Endometrial microvascular endothelial cells (primary cell): Measurements from ENCODE around the gene ST6GALNAC1. TPM values are rescaled to one million over a fixed set of nuclear protein-coding genes. Genes with fewer than 3 reads are reported as not detected.

Experiments
- in situ Hi-C: cut with HindIII; loops from 2 replicates; pipeline ENCODE4 v1.10.0; 2017; ENCODE audit warnings: low sequenced_read_pairs, low pct_unique_long_range_greater_than_20kb; ENCODE audit errors: inconsistent ontology term
- total RNA-seq: library from RNA; depleted of rRNA; stranded (reverse); fragments of >200 nt; gene quantifications from one replicate; pipeline ENCODE4 v1.2.3, GENCODE V29; 2015; ENCODE audit errors: inconsistent ontology term

ST6GALNAC1 gene
- total RNA-seq, 1 donor from 2014 or later, result not detected

DNA sequence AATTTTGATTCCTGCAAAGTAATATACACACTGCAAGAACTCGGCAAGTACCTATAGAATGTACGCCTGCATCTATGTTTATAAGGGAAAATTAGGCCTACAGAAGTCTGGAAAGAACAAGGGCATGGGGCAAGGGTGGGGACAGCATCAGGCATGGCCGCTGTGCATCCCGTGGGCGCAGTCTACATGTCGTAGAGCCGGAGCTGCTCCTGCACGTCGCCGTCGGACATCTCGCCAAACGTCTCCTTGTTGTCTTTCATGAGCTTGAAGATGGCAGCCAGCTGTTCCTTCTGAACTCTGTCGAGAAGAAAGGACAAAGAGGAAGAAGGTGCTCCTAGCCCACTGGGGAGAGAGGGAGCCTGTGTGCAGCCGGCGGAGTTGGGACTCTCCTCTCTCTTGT is 33.8 kb upstream of the ST6GALNAC1 start:
- in situ Hi-C loops, result no loop called here

DNA sequence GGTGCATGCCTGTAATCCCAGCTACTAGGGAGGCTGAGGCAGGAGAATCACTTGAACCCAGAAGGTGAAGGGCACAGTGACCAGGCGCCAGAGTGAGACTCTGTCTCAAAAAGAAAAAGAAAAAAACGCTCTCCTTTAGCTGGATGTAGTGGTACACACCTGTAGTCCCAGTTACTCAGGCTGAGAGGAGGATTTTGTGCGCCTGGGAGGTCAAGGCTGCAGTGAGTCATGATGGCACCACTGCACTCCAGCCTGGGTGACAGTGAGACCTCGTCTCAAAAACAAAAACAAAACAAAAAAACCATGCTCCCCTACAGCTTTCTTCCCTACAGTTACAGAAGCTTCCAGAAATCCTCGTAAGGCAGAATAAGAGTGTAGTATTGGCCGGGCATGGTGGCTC is 33.1 kb upstream of the ST6GALNAC1 start:
- in situ Hi-C loops, result no loop called here

DNA sequence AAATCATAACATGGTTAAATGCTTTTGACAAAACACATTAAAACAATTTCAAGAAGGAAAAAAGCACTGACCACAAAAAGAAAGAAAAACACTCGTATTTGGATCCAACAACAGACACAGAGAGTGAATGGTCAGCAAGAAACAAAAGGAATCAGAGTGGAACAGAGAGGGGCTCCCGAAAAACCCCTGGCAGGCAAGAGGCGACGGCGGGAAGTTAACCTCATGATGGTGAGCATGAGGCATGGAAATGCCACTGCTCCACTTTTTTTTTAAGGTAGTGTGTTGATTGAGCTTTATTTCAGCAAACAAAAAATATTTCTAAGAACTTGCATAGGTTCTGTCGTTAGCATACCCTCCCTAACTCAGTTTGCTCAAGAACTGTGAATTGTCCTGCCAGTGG is 32.1 kb upstream of the ST6GALNAC1 start:
- in situ Hi-C loops, result no loop called here

DNA sequence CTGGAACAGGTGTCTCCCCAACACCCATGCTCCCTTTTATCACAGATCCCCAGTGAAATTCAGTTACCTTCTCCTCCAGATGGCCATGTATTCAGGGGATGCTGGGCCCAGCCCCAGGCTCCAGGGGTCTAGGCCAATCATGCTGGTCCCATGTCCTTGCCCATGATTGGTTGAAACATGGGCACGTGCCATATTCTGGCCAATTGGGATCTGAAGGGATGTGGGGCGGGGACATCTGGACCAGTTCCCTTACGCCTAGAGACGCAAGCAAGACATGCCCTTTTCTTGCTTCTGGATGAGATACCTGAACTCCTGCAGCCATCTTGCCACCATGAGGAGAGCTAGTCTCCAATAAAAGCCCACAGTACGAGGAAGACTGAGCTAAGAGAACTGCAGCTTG is 31.0 kb upstream of the ST6GALNAC1 start:
- in situ Hi-C loops, result no loop called here

DNA sequence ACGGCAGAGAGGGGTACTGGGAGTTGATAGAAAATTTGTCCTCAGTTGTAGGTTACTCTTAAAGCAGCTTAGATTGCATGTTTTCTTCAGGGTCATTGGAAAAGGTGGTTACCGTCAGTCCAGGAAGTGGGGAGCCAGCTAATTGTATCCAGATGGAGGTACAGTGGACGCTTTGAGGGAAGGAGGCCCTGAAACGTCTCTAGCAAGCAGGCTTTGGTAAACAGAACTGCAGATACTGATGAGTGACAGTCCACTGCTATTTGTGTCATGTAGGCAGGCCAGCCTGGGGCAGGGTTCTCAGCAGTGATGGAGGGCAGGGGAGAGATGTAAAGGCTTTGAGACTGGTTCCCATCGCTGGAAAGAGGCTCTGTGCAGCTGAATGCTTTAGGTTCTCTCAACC is 30.2 kb upstream of the ST6GALNAC1 start:
- in situ Hi-C loops, result no loop called here

DNA sequence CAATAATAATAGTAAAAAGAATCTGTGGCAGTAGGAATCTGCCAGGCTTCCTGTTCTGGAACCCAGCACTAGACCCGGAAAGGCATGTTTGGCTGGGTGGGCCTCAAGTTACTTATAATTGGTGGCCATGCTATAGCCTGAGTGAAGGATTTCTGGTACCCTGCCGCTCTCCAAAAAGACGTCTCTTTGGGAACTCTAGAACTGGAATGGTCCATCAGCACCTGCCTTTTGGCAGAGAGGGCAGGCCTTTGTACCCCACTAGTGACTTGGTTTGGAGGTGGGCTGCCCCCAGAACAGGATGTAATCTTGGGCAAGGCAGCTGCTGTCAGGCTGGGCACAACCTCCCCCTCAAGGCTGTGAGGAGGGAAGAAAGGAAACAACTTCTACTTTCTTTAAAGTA is 29.3 kb upstream of the ST6GALNAC1 start:
- in situ Hi-C loops, result no loop called here

DNA sequence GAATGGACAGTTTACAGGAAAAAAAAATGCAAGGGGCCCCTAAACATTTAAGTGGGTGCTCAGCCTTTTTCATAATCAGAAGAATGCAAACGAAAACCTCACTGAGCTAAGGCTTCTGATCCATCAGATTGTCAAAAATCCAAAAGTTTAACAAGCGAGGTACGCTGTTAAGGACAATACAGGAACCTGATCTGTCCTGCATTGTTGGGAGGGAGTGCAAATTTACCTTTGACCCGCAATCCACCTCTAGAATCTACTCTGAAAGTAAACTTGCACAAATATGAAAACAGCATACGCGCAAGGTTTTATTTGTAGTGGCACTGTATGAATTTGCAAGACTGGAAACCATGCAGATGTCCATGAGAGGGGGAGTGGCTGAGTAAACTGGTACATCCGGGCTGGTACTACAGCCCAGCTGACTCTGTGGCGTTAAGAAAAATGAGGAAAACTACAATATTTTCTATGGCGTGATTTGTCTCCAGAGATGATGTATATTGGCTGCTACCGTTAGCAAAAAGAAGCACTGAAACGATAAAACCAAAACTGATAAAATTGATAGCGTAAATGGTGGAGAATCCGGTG is 28.8 kb upstream of the ST6GALNAC1 start:
- in situ Hi-C loops, result no loop called here

DNA sequence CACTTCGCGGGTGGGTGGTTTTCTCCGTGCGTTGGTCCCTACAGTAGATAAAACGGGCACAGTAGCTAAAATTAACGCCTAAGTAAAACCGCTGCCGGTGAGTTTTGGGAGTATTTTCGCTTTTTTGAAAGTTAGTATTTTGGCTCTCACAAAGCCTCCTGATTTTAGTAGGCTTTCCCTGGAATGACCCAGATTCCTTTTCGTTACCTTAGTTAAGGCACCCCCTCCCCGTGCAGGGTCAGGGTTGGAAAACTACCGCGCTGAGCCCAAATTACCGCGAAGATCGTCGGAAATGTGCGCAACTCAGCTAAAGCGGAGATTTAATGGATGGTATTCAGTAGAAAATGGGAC is 28.3 kb upstream of the ST6GALNAC1 start:
- in situ Hi-C loops, result no loop called here

DNA sequence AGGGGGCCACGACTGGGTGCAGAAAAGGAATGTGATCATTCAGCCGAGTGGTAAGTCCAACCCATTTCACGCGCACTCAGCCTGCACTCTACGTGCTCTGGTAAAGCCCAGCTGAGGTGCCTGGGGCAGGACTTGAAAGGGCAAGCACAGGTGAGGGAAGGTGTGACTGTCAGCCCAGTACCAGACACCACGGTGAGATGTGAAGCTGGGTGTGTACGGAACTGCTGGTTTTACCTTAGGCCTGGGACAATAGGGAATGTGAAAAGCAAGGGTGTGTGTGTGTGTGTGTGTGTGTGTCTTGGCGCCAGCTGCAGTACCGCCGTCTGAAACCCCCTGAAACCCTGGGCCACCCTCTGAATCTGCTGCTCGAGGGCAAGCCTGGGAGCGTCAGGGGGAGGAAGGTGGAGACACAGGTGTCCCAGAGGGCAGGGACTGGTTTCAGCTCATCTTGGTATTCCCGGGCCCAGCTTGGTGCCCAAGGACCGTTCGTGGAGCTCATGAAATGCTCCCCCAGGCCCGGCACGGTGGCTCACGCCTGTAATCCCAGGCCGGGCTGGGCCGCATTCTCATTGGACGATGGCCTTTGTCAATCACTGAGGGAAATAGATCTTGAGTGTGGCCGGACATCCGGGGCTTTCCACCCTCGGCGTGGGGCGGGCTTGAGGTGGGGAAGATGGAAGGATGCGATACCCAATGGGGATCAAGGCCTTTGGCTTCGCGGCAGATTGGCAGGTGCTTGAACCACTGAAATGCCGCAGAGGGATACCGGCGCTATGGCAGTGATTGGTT is 27.8 kb upstream of the ST6GALNAC1 start:
- in situ Hi-C loops, result no loop called here

DNA sequence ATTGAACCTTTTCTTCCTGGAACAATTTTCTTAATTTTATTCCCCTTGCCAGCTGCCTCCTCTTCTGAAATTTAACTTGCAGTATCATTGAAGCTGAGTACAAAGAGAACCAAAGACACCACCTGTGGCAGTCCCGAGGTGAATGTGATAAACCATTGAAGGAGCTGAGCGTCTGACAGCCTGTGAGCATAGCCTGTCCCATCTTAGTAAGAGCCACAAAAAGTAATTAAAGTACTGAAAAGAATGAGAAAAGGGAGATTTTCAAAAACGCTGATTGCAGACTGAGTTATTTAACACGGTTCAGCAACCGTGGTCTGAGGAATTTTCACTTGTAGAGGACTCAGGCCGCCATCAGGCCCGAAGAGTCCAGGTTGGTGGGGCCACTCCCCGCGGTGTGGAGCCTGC is 27.2 kb upstream of the ST6GALNAC1 start:
- in situ Hi-C loops, result no loop called here

DNA sequence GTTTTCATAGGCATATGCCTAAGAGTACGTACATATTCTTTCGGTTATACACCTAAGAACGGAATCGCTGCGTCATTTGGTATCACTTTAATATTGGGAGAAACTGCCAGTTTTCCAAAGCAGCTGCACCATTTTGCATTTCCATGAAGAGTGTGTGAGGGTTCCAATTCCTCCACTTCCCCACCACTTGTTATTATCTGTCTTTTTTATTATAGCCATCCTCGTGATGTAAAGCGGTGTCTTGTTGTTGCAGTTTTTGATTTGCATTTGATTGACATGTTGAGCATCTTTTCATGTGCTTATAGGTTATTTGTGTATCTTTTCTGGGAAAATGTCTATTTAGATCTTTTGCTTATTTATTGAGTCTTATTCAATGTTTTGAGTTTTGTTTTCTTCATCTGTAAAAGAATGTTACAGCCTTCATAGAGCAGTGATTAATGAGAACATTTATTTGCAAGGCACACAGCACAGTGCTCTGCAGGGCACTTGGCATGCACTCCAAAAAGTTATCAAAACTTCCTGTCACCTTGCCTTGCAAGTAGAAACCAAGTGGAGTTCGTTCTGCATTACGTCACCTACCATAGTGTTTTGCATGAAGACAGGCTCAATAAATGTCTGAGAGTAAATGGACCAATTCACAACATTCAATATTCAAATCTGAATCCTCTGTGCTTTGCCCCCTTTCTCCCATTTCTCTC is 26.6 kb upstream of the ST6GALNAC1 start:
- in situ Hi-C loops, result no loop called here

DNA sequence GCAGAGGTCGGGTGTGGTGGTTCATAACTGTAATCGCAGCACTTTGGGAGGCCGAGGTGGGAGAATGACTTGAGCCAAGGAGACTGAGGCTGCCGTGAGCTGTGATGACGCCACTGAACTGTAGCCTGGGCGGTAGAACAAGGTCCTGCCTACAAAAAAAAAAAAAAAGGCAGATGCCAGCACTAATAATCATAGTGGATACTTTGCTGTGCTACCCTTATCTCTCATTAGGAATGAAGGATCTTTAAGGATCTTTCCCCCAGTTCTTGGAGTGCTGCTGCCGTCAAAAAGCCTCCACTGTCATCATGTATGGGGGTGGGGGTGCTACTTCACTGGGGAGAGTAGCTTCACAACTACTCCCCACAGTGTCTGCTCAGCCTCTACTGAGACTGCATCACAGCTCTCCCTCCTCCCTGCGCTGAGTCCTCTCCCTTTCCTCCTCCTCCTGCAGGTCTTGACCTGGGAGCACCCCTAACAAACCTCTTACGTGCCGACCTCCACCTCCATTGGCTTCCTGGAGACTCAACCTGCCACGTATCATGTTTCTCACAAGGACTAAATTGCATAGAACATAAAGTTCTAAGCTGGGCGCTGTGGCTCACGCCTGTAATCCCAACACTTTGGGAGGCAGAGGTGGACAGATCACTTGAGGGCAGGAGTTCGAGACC is 24.4 kb upstream of the ST6GALNAC1 start:
- in situ Hi-C loops, result no loop called here

DNA sequence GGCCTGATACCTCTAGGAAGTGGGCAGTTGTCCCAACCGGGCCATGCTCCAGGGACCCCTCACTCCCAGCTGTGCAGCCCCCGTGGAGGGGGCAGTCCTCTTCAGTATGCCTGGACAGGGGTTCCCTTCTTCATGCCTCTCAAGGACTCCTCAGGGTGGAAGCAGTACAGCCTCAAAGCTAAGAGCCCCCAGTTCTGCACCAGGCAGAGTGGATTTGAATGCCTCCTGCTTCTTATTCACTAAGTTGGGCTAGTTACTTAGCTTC is 23.9 kb upstream of the ST6GALNAC1 start:
- in situ Hi-C loops, result no loop called here

DNA sequence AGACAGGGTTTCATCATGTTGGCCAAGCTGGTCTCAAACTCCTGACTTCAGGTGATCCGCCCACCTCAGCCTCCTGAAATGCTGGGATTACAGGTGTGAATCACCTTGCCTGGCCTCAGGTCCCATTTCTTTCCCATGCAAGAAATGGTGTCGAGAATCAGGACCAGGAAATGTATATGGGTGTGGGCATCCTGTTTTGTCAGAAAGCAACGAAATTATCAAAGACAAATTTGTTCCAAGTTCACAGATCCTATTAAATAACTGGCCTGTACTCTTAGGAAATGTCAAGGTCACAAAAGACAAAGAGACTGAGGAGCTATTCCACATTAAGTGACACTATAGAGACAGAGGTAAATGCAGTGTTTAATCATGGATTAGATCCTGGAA is 17.1 kb upstream of the ST6GALNAC1 start:
- in situ Hi-C loops, result no loop called here

DNA sequence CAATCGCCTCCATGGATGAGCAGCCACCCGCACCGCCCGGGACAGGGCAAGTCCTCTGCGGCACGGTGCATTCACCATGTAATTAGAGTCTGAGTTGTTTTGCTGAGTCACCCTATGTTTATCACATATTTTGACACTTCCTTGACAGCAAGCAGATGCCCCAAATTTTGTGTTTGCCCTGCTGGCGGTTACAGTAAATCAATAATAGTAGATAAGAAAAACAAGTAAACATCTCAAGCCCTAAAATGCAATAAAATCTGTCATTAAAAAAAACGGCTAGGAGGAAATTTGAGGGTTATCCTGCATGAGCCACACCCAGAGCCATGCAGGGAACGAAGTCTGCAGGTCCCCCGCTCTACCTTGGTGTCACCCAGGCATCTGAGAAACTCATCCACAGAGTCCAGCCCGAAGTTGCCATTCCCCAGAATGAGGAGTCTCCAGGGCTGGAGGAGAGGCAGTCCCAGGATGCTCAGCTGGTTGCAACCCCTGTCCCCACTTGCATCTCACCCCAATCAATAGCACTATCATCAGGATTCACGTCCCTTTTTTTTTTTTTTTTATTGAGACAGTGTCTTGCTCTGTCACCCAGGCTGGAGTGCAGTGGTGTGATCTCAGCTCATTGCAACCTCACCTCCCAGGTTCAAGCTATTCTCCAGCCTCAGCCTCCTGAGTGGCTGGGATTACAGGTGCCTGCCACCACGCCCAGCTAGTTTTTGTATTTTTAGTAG is 16.5 kb upstream of the ST6GALNAC1 start:
- in situ Hi-C loops, result no loop called here

DNA sequence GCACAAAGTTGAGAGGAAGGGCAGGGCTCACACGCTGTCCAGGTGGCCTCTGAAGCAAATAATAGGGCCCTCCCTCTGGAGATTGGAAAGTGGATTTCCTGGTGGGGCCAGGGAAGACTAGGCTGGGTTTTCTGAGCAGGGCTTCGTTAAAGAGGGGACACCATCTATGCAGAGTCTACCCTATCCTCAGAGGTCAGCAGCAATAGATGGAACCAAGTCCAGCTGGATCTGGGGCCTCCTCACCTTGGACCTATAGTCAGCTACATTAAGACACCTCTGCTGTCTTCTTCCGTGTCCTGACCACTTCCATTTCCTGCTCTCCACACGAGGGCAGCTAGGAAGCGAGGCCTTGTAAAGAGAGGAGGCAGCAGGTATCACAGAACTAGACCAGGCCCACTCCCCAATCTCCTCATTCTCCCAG is 14.7 kb upstream of the ST6GALNAC1 start:
- in situ Hi-C loops, result no loop called here

DNA sequence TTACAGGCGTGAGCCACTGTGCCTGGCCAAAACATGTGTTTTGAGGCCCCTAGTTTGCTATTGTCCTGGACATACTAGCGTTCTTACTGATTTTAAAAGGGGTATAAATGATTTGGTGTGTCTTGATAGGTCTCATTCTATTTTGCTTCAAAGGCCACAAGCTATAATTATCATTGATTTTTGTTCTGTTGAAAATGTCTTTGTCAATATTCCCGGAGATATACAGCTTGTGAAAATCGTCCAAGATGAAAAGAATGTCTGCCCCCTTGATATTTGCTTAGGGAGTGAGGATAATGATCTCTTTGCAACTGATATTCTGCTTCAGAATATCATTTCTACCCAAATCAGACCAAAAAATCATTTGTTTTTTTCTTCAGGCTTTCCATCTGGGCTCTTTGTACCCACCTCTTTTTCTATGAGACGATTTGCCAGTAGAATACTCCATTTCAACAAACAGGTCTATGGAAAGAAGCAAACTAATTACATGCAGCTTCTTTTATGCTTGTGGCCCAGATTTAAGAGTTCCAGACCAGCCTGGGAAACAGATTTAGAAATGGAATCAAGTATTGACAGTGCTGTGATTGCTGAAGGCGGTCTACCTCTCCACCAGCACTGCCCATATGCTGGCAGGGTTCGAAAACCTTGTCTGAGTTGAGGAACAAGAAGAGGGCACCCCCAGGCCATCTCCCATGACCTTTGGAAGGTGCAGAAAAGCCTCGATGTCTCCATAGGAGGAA is 14.1 kb upstream of the ST6GALNAC1 start:
- in situ Hi-C loops, result no loop called here

DNA sequence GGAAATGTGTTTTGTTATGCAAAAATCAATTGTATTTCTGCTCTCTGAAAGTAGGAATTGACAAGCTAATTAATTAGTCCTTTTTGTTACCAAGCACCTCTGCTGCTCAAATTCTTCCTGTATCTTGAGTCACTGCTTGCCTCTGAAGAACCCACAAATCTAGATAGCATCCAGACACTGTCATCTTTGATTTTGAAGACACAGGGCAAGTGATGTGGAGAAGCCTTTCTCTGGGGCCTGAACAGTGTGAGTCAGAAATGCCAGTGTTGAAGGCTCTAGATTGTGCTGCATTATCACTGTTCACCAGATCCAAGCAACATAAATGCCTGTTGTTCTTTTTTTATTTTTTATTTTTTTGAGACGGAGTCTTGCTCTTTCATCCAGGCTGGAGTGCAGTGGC is 10.9 kb upstream of the ST6GALNAC1 start:
- in situ Hi-C loops, result no loop called here

DNA sequence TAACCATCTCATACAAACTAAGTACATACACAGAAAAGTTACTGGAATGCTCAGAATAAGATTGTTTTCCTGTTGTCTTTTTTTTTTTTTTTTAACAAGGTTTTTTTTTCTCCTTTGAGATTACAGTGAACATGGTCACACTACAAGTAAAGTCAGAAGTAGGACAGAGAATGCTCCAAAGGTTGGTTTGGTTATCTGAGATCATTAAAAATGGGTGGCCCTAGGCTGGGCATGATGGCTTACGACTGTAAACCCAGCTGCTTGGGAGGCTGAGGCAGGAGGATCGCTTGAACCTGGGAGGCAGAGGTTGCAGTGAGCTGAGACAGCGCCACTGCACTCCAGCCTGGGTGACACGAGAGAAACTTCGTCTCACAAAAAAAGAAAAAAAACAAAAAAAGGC is 6.9 kb upstream of the ST6GALNAC1 start:
- in situ Hi-C loops, result no loop called here
